HepG2 (cell line): Measurements from ENCODE around the gene FUT3. TPM values are rescaled to one million over a fixed set of nuclear protein-coding genes. Genes with fewer than 3 reads are reported as not detected.

Source experiments
- DMTF1 ChIP-seq: sonication (generic); formaldehyde crosslinking; IDR thresholded peaks from 2 replicates; pipeline ENCODE4 v1.4.0; 2020; ENCODE audit warnings: mild to moderate bottlenecking, missing genetic modification reagents
- ERF ChIP-seq: IDR thresholded peaks from 2 replicates; pipeline ENCODE4 v1.6.1; 2018; ENCODE audit warnings: missing biosample characterization, missing genetic modification reagents
- HOXA5 ChIP-seq: sonication (generic); formaldehyde crosslinking; IDR thresholded peaks from 2 replicates; pipeline ENCODE4 v1.4.0; 2020; ENCODE audit warnings: missing genetic modification reagents
- KDM6A ChIP-seq: IDR thresholded peaks from 2 replicates; pipeline ENCODE4 v1.6.1; 2016; ENCODE audit warnings: low read depth
- KMT2A ChIP-seq: sonication (generic); formaldehyde crosslinking; IDR thresholded peaks from 2 replicates; pipeline ENCODE4 v1.4.0; 2020; ENCODE audit warnings: missing genetic modification reagents
- MAF1 ChIP-seq: sonication (generic); formaldehyde crosslinking; IDR thresholded peaks from 2 replicates; pipeline ENCODE4 v1.5.0; 2020; ENCODE audit warnings: missing genetic modification reagents, borderline replicate concordance
- PAXIP1 ChIP-seq: sonication (generic); formaldehyde crosslinking; conservative IDR thresholded peaks from 2 replicates; pipeline ENCODE4 v1.4.0; 2020; ENCODE audit warnings: mild to moderate bottlenecking, missing genetic modification reagents, moderate library complexity
- SAP130 ChIP-seq: IDR thresholded peaks from 2 replicates; pipeline ENCODE4 v1.6.1; 2016; ENCODE audit warnings: low read depth
- SOX5 ChIP-seq: IDR thresholded peaks from 2 replicates; pipeline ENCODE4 v1.6.1; 2016; ENCODE audit warnings: borderline replicate concordance
- SYNCRIP ChIP-seq: fragments of 200-400 bp; formaldehyde crosslinking; IDR thresholded peaks from 2 replicates; pipeline ENCODE4 v1.6.1; 2018; ENCODE audit warnings: mild to moderate bottlenecking, low read depth, low read length; ENCODE audit not compliant: insufficient read depth
- TAF1 ChIP-seq: sonication (generic); formaldehyde crosslinking; IDR thresholded peaks from 2 replicates; pipeline ENCODE4 v1.4.0; 2020; ENCODE audit warnings: missing genetic modification reagents
- TGIF2 ChIP-seq: IDR thresholded peaks from 2 replicates; pipeline ENCODE4 v1.6.1; 2016; ENCODE audit warnings: control low read depth, missing compliant biosample characterization
- TOPORS ChIP-seq: sonication (generic); formaldehyde crosslinking; IDR thresholded peaks from 2 replicates; pipeline ENCODE4 v1.8.0; 2023; ENCODE audit warnings: mild to moderate bottlenecking, missing genetic modification reagents
- ZNF121 ChIP-seq: sonication (generic); formaldehyde crosslinking; IDR thresholded peaks from 2 replicates; pipeline ENCODE4 v1.5.0; 2020; ENCODE audit warnings: mild to moderate bottlenecking, missing genetic modification reagents
- ZNF124 ChIP-seq: sonication (generic); formaldehyde crosslinking; IDR thresholded peaks from 2 replicates; pipeline ENCODE4 v1.4.0; 2020; ENCODE audit warnings: missing genetic modification reagents
- ZNF256 ChIP-seq: sonication (generic); formaldehyde crosslinking; conservative IDR thresholded peaks from 2 replicates; pipeline ENCODE4 v1.4.0; 2020; ENCODE audit warnings: missing genetic modification reagents
- ZNF383 ChIP-seq: sonication (generic); formaldehyde crosslinking; IDR thresholded peaks from 2 replicates; pipeline ENCODE4 v1.4.0; 2020; ENCODE audit warnings: missing genetic modification reagents, mild to moderate bottlenecking, borderline replicate concordance
- ZNF431 ChIP-seq: sonication (generic); formaldehyde crosslinking; IDR thresholded peaks from 2 replicates; pipeline ENCODE4 v1.9.0; 2022; ENCODE audit warnings: missing genetic modification reagents, low read depth, mild to moderate bottlenecking, borderline replicate concordance
- ZNF616 ChIP-seq: sonication (generic); formaldehyde crosslinking; IDR thresholded peaks from 2 replicates; pipeline ENCODE4 v1.5.0; 2020; ENCODE audit warnings: low read depth, mild to moderate bottlenecking, missing genetic modification reagents
- ZNF841 ChIP-seq: sonication (generic); formaldehyde crosslinking; IDR thresholded peaks from 2 replicates; pipeline ENCODE4 v1.8.1; 2023; ENCODE audit warnings: missing genetic modification reagents, borderline replicate concordance
- ZSCAN29 ChIP-seq: sonication (generic); formaldehyde crosslinking; conservative IDR thresholded peaks from 2 replicates; pipeline ENCODE4 v1.4.0; 2020; ENCODE audit warnings: mild to moderate bottlenecking, missing genetic modification reagents
- polyA plus RNA-seq, 8 experiments: library from polyadenylated mRNA; depleted of rRNA in 3 of 8; stranded (reverse) in 7 of 8; unstranded in 1 of 8; fragments of >200 nt; fragmentation: Illumina TruSeq in 4 of 8; extraction: Trizol in 4 of 8; gene quantifications; 2 replicates each; pipeline versions ENCODE4 v1.2.1 to v1.2.3, GENCODE V29; 2011 to 2016; ENCODE audit warnings: low read depth in 4 of 8, missing spikeins in 1 of 8, mixed read lengths in 1 of 8; ENCODE audit not compliant: insufficient read depth in 1 of 8
- total RNA-seq, 5 experiments: library from RNA; depleted of rRNA; stranded (reverse); fragments of >200 nt; fragmentation: Illumina TruSeq; extraction: Trizol; gene quantifications; 2 replicates each; pipeline ENCODE4 v1.2.3, GENCODE V29; 2016; ENCODE audit warnings: low read depth in 1 of 5
- TF ChIP-seq, protein P1 (sequence below): sonication (generic); formaldehyde crosslinking; IDR thresholded peaks from 2 replicates; pipeline ENCODE4 v1.4.0; 2020; ENCODE audit warnings: missing genetic modification reagents
- TF ChIP-seq, protein P2 (sequence below): sonication (generic); formaldehyde crosslinking; IDR thresholded peaks from 2 replicates; pipeline ENCODE4 v1.5.0; 2020; ENCODE audit warnings: missing genetic modification reagents

FUT3 gene
- total and polyA plus RNA-seq, 2 of the 13 experiments (the other 11 are each of a cell fraction or from before 2014, with no cell fraction given), result 0.53 to 1.1 TPM

GRCh38 chr19:5880604-5881078 is 29.4 kb upstream of the FUT3 start (continued):
- TF ChIP-seq PAXIP1 (peak; percentile 93), ZNF383 (no peak), MAF1 (CRISPR knock-in tag) (no peak; the same call in 1 of the 2 replicates), ERF (CRISPR knock-in tag) (peak; percentile 67), TAF1 (CRISPR knock-in tag) (no peak), ZNF841 (no peak), SAP130 (CRISPR knock-in tag) (peak; percentile 67), TGIF2 (CRISPR knock-in tag) (peak; percentile 43; the same call in 1 of the 2 replicates), DMTF1 (CRISPR knock-in tag) (no peak), HOXA5 (CRISPR knock-in tag) (peak; percentile 90), ZNF121 (0 out of 2 replicates have a peak, but pooled peaks have one; percentile 34), ZSCAN29 (no peak), TOPORS (CRISPR knock-in tag) (no peak), ZNF124 (CRISPR knock-in tag) (0 out of 2 replicates have a peak, but pooled peaks have one; percentile 43), SOX5 (CRISPR knock-in tag) (peak; percentile 81; the same call in 1 of the 2 replicates), SYNCRIP (no peak), ZNF256 (0 out of 2 replicates have a peak, but pooled peaks have one; percentile 36), KDM6A (CRISPR knock-in tag) (no peak; the same call in 1 of the 2 replicates), KMT2A (CRISPR knock-in tag) (no peak), ZNF616 (CRISPR knock-in tag) (peak; percentile 84; the same call in 1 of the 2 replicates), ZNF431 (CRISPR knock-in tag) (no peak)
- TF ChIP-seq, protein P1, sequence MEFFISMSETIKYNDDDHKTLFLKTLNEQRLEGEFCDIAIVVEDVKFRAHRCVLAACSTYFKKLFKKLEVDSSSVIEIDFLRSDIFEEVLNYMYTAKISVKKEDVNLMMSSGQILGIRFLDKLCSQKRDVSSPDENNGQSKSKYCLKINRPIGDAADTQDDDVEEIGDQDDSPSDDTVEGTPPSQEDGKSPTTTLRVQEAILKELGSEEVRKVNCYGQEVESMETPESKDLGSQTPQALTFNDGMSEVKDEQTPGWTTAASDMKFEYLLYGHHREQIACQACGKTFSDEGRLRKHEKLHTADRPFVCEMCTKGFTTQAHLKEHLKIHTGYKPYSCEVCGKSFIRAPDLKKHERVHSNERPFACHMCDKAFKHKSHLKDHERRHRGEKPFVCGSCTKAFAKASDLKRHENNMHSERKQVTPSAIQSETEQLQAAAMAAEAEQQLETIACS (CRISPR knock-in tag), result no peak
- TF ChIP-seq, protein P2, sequence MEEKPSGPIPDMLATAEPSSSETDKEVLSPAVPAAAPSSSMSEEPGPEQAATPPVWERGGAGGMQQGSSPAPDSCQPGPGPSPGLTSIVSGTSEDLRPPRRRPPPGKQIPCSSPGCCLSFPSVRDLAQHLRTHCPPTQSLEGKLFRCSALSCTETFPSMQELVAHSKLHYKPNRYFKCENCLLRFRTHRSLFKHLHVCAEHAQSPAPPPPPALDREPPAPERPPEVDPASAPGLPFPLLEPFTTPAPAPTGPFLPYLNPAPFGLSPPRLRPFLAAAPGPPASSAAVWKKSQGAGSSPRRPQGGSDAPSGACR, result 0 out of 2 replicates have a peak, but pooled peaks have one; percentile 48
